MV-4-11 (cell line): ENCODE results near the gene SCGB1C1.
A peak's percentile ranks its signal among the peaks of the same experiment; 100 is the strongest.
"Not testable (repeated sequence)": the region's sequence is repeated elsewhere in the genome, so short reads cannot be mapped to it uniquely, and the experiment has no call there.

ENCODE experiments used
- DNase-seq: peaks from one replicate; lab custom pipeline; 2025; lab: John Stamatoyannopoulos, UW

SCGB1C1 gene

GRCh38 chr11:192674-193128, at the start of gene SCGB1C1:
SCGB1C1 (plus strand) TSS chr11:193078; CDS start chr11:193100, 22 bp downstream.
- DNase-seq = not testable (repeated sequence)

DNA sequence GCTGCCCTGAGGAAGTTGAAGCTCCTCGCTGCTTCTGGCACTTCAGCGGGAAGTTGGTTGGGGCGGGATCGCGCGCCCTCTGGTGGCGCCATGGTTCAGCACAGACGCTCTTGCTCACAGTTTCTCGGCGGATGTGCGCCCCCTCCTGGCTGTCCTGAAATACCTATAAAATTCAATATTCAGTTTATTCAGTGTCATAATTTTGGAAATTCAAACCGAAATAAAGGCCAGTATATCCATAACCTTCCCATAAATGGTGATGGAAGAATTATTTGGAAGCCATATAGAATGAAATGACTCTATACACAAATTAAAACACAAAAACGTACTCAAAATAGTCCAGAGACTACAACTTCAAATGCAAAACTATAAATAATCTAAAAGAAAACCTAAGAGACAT, 12.6 kb upstream of the SCGB1C1 start:
- not testable (repeated sequence) for DNase-seq

DNA sequence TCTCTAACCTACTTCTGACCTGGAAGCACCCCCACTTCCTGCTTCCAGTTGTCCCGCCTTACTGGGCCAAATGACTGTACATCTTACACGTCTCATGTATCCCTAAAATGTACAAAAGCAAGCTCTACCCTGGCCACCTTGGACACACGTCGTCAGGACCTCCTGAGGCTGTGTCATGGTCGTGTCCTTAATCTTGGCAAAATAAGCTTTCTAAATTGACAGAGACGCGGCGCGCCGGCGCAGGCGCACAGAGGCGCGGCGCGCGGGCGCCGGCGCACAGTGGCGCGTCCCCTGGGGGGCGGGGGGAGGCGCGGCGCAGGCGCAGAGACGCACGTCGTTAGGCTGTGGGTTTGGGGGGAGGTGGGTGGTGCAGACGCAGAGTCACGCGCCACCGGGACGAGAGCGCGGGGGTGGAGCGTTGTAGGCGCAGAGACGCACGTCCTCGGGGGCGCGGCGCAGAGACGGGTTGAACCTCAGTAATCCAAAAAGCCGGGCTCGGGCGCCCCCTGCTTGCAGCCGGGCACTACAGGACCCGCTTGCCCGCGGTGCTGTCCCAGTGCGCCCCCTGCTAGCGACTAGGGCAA, 3.6 kb upstream of the SCGB1C1 start:
- DNase-seq = not testable (repeated sequence)

DNA sequence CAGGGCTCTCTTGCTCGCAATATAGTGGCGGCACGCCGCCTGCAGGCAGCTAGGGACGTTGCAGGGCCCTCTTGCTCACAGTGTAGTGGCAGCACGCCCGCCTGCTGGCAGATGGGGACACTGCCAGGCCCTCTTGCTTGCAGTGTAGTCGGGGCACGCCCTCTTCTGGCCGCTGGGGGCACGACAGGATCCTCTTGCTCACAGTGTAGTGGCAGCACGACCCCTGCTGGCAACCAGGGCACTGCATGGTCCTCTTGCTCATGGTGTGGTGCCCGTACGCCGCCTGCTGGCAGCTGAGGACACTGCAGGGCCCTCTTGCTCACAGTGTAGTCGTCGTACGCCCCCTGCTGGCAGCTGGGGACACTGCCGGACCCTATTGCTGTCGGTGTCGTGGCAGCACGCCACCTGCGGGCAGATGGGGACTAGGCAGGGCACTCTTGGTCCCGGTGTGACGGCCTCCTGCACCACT, 3.0 kb upstream of the SCGB1C1 start:
- not testable (repeated sequence) for DNase-seq

GRCh38 chr11:190546-190945, 2.3 kb upstream of the SCGB1C1 start:
- DNase-seq = not testable (repeated sequence)

DNA sequence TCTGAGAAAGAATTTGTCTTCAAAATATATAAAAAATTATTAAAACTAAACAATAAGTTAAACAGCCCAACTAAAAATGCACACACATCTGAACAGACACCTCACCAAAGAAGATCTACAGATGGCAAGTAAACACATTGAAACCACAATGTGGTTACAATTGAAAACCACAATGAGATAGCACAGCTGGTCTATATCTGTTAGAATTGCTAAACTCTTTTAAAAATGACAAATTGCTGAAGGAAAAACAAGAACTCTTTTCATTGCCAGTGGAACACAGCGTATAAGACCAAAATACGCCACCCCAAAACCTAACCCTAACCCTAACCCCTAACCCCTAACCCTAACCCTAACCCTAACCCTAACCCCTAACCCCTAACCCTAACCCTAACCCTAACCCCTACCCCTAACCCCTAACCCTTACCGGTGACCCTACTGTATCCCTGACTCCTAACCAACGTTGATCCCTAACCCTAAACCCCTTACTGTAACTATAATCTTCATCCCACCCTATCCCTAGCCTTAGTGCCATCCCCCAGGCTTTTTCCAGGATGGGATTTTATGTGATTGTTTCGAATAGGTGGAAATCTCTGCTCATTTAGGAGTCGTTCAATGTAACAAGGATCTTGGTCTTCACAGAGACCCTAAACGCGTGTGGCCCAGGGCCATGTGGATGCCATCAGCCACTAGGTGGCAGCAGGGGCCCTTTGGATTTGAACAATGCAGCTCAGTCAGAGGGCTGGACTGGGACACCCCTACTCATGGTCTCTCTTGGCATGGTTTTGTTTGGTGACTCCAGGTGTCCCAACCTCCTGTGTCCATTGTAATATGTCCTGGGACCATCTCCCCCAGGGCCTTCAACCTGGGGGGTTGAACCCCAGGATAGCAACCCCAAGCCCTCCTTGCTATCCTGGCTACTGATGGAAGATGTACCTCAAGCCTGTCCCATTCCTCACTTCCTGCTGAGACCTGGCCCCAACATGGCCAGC, 1.1 kb upstream of the SCGB1C1 start:
- DNase-seq = not testable (repeated sequence)

- DNase-seq = not testable (repeated sequence)
Observed at GRCh38 chr11:193481-193880, 603 bp downstream of the SCGB1C1 start.

GRCh38 chr11:196786-197731, 4.2 kb downstream of the SCGB1C1 start:
- no peak for DNase-seq

- no peak for DNase-seq
Observed at GRCh38 chr11:197741-198235, 4.9 kb downstream of the SCGB1C1 start.

DNA sequence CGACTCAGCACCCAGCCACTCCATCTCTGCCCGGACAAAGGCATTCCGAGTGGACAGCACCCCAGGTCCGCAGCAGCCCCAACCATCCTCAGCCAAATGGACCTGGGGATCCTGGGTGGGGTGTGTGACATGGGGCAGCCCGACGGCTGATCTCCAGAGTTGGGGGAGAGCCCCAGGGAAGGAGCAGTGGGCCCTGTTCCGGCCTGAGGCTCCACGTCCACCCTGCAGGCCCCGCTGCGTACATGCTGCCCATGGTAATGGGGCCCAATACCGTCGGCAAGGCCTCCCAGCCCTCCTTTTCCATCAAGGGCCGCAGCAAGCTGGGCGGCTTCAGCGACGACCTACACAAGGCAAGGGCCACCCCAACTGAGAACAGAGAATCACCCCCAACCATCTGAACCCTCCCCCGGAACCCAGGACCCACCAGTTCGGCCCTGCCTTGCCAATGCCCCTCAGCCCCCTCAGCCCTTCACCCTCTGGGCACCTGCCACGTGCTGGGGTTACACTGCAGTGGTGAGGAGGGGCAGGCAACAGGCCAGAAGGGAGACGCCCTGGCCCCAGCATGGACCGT, 5.4 kb downstream of the SCGB1C1 start:
- DNase-seq = no peak

DNA sequence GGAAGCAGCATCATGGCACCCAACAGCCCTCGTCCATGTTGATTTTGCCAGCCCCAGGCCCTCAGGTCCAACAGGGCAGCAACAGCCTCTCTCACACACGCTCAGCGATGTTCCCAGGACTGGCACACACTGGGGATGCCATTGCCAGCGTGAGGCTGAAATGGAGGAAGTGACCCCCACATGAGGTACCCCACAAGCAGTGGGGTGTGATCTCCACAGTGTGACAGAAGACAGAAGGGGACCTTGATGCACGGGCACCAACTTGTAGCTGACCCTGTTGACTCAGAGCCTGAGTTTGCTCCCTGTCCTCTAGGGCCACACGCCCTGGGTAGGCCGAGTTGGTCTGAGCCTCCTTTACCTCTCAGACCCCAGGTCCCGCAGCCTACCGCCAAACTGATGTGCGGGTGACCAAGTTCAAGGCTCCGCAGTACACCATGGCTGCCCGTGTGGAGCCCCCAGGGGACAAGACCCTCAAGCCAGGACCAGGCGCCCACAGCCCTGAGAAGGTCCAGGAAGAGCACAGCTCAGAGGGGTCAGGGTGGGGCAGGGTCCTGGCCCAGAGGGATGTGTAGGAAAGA, 6.2 kb downstream of the SCGB1C1 start:
- DNase-seq = no peak

- no peak for DNase-seq
Observed at GRCh38 chr11:199782-200181, 6.9 kb downstream of the SCGB1C1 start.

GRCh38 chr11:200224-201003, 7.5 kb downstream of the SCGB1C1 start:
- no peak for DNase-seq

DNA sequence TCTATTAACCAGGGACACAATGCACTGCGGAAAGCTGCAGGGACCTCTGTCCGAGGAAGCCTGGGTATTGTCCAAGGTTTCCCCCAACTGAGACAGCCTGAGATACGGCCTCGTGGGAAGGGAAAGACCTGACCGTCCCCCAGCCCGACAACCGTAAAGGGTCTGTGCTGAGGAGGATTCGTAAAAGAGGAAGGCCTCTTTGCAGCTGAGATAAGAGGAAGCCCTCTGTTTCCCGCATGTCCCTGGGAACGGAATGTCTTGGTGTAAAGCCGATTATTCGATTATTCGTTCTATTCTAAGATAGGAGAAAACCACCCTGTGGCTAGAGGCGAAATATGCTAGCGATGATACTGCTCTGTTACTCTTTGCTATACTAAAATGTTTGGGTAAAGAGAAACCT, 9.1 kb downstream of the SCGB1C1 start:
- peak; percentile 24 for DNase-seq

GRCh38 chr11:202490-202889, 9.6 kb downstream of the SCGB1C1 start:
- no peak for DNase-seq

DNA sequence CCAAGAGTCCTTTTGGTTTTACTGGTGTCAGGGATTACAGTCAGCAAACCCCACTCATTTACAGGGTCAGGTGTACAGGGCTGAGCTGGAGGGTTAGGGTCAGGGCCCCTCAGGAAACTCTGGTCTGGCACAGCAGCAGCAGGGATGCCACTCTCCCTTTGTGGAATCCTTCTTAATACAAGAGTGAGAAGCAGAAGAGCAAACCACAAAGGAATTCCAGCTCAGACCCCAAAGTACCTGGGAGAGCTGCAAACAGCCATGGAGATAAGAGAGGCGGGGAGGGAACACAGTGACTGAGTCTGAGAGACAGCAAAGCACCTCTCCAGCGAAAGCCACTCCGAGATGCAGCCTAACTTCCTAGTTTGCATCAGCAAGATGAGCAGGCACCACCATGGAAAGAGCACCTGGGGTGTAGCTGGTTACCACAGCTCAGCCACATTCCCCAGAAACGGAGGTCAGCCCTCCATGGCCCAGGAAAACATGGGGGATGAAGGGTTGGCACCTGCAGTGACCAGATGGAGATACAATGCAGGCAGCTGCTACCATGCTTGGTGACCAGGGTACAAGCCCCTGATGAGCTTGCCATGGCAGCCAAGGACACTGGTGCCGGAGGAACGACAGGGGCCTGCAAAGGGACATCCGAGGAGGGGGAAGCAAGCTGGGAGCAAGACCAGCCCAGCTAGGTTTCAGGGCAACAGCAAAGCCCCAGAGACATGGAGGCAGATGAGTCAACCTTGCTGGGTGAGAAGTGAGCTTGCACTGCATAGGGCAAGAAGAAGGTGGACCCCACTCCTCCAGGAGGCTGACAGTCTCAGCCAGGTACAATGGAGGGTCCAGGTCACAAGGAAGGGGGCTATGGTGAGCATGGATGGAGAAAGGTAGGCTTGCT, 10.4 kb downstream of the SCGB1C1 start:
- DNase-seq = no peak

- DNase-seq = no peak
Observed at GRCh38 chr11:203945-204586, 11.2 kb downstream of the SCGB1C1 start.

- DNase-seq = no peak
Observed at GRCh38 chr11:204587-205109, 11.8 kb downstream of the SCGB1C1 start.
